H1 (cell line): Measurements from ENCODE around the gene ELFN1. TPM values are rescaled to one million over a fixed set of nuclear protein-coding genes. Genes with fewer than 3 reads are reported as not detected.

Experiments used
- CTCF ChIA-PET: fragments of 300-600 bp; sonication (Branson Sonifier 250); formaldehyde crosslinking; loops from one replicate; lab custom pipeline; 2021; ENCODE audit not compliant: partially characterized antibody; lab: Charles Lee
- POLR2A ChIA-PET: fragments of 300-600 bp; sonication (Branson Sonifier 250); formaldehyde crosslinking; loops from one replicate; lab custom pipeline; 2021; ENCODE audit warnings: inconsistent platforms; ENCODE audit not compliant: partially characterized antibody; lab: Charles Lee
- DNase-seq, 2 experiments: peaks; one replicate each; pipeline versions ENCODE4 v3.0.0 to v3.0.0-alpha.2; 2010 to 2022; ENCODE audit warnings: low spot score in 2 of 2, low read depth in 1 of 2, mixed read lengths in 1 of 2
- FAIRE-seq: peaks from 2 replicates; lab custom pipeline; 2011; peaks lifted over from hg19 to GRCh38; lab: Jason Lieb, UNC
- H2AFZ ChIP-seq: 2 replicates; pipeline ENCODE4 v1.8.1; 2012; ENCODE audit warnings: low read length, inconsistent platforms
- H2AK5ac ChIP-seq: 2 replicates; pipeline ENCODE4 v1.6.1; 2013; ENCODE audit warnings: low read depth, low read length
- H2BK120ac ChIP-seq: replicated peaks from 2 replicates; pipeline ENCODE3; 2013; ENCODE audit warnings: low read depth, low read length, inconsistent platforms
- H2BK12ac ChIP-seq: 2 replicates; pipeline ENCODE4 v1.6.1; 2013; ENCODE audit warnings: low read depth, low read length
- H2BK15ac ChIP-seq: 2 replicates; pipeline ENCODE4 v1.6.1; 2013; ENCODE audit warnings: low read length
- H2BK20ac ChIP-seq: 2 replicates; pipeline ENCODE4 v1.6.1; 2013; ENCODE audit warnings: low read length
- H2BK5ac ChIP-seq: 2 replicates; pipeline ENCODE4 v1.6.1; 2013; ENCODE audit warnings: low read depth, low read length
- H3K14ac ChIP-seq: 2 replicates; pipeline ENCODE4 v1.6.1; 2013; ENCODE audit warnings: inconsistent platforms; ENCODE audit not compliant: insufficient read length
- H3K18ac ChIP-seq: 2 replicates; pipeline ENCODE4 v1.6.1; 2013; ENCODE audit warnings: low read length; ENCODE audit errors: extremely low read depth
- H3K23ac ChIP-seq: 2 replicates; pipeline ENCODE4 v1.6.1; 2013; ENCODE audit warnings: inconsistent platforms; ENCODE audit not compliant: insufficient read length
- H3K23me2 ChIP-seq: 2 replicates; pipeline ENCODE4 v1.6.1; 2013; ENCODE audit warnings: low read depth, low read length
- H3K27ac ChIP-seq: 2 replicates; pipeline ENCODE4 v1.6.1; 2011; ENCODE audit warnings: low read depth, low read length, inconsistent platforms
- H3K27me3 ChIP-seq, 4 experiments: replicated peaks in 1 of 4; 1 replicate in 1 of 4; 2 replicates in 3 of 4; pipeline versions ENCODE4 v1.6.1 to v1.8.1; 2011 to 2013; ENCODE audit warnings: low read length in 3 of 4, mild to moderate bottlenecking in 3 of 4, inconsistent platforms in 2 of 4, mixed read lengths in 2 of 4, moderate library complexity in 1 of 4; ENCODE audit not compliant: control insufficient read depth in 3 of 4, insufficient read depth in 3 of 4; ENCODE audit errors: extremely low read depth in 1 of 4
- H3K36me3 ChIP-seq, 4 experiments: 2 replicates each; pipeline versions ENCODE4 v1.6.1 to v1.8.1; 2011 to 2013; ENCODE audit warnings: mild to moderate bottlenecking in 4 of 4, low read length in 3 of 4, moderate library complexity in 2 of 4, control low read depth in 1 of 4, inconsistent platforms in 1 of 4; ENCODE audit not compliant: insufficient read depth in 4 of 4, control insufficient read depth in 2 of 4
- H3K4ac ChIP-seq: replicated peaks from 2 replicates; pipeline ENCODE3; 2013; ENCODE audit warnings: low read length, low read depth, mixed read lengths, inconsistent platforms; ENCODE audit not compliant: insufficient read length
- H3K4me1 ChIP-seq, 4 experiments: replicated peaks in 1 of 4; 1 replicate in 1 of 4; 2 replicates in 3 of 4; pipeline versions ENCODE4 v1.6.1 to v1.8.1; 2011 to 2013; ENCODE audit warnings: low read length in 3 of 4, inconsistent platforms in 2 of 4, mixed read lengths in 1 of 4; ENCODE audit not compliant: insufficient read depth in 4 of 4, control insufficient read depth in 3 of 4
- H3K4me2 ChIP-seq, 2 experiments: 2 replicates each; pipeline versions ENCODE4 v1.6.1 to v1.8.1; 2011 to 2013; ENCODE audit warnings: low read depth in 2 of 2, low read length in 2 of 2, control low read depth in 1 of 2, inconsistent platforms in 1 of 2, mild to moderate bottlenecking in 1 of 2; ENCODE audit not compliant: insufficient read depth in 1 of 2
- H3K4me3 ChIP-seq, 4 experiments: fragments of 200-600, 300-600 bp in 1 of 4; sonication (generic), shearing (Covaris generic), sonication (Bioruptor Twin) in 1 of 4; 2 replicates each; pipeline versions ENCODE4 v1.5.1 to v1.8.1; 2011 to 2016; ENCODE audit warnings: low read length in 4 of 4, low read depth in 3 of 4, control low read depth in 2 of 4, inconsistent platforms in 2 of 4, mild to moderate bottlenecking in 2 of 4, mixed read lengths in 1 of 4, moderate library complexity in 1 of 4; ENCODE audit not compliant: insufficient read depth in 2 of 4; ENCODE audit errors: extremely low read depth in 1 of 4
- H3K56ac ChIP-seq: replicated peaks from 2 replicates; pipeline ENCODE3; 2013; ENCODE audit warnings: low read depth, mild to moderate bottlenecking, mixed read lengths, low read length, inconsistent platforms; ENCODE audit not compliant: insufficient read length
- H3K79me1 ChIP-seq: 2 replicates; pipeline ENCODE4 v1.6.1; 2013; ENCODE audit warnings: low read depth, low read length, control low read depth
- H3K79me2 ChIP-seq, 2 experiments: 2 replicates each; pipeline versions ENCODE4 v1.6.1 to v1.8.1; 2012 to 2013; ENCODE audit warnings: low read length in 2 of 2, mild to moderate bottlenecking in 2 of 2, inconsistent platforms in 1 of 2; ENCODE audit not compliant: insufficient read depth in 2 of 2, control insufficient read depth in 1 of 2
- H3K9ac ChIP-seq, 4 experiments: replicated peaks in 1 of 4; 1 replicate in 1 of 4; 2 replicates in 3 of 4; pipeline versions ENCODE4 v1.6.1 to v1.8.1; 2011 to 2013; ENCODE audit warnings: low read depth in 3 of 4, low read length in 3 of 4, control low read depth in 2 of 4, mild to moderate bottlenecking in 2 of 4, moderate library complexity in 2 of 4, inconsistent platforms in 1 of 4; ENCODE audit errors: extremely low read depth in 1 of 4
- H3K9me3 ChIP-seq, 2 experiments: 2 replicates each; pipeline versions ENCODE4 v1.6.1 to v1.8.1; 2012 to 2013; ENCODE audit warnings: mild to moderate bottlenecking in 2 of 2, moderate library complexity in 2 of 2, control low read depth in 1 of 2, inconsistent platforms in 1 of 2, low read depth in 1 of 2, low read length in 1 of 2, mixed read lengths in 1 of 2; ENCODE audit not compliant: insufficient read depth in 2 of 2
- H4K20me1 ChIP-seq, 2 experiments: replicated peaks in 1 of 2; 2 replicates each; pipeline versions ENCODE3 to v1.8.1; 2011 to 2013; ENCODE audit warnings: inconsistent platforms in 2 of 2, low read length in 2 of 2, mild to moderate bottlenecking in 1 of 2; ENCODE audit not compliant: insufficient read depth in 2 of 2, control insufficient read depth in 1 of 2
- H4K5ac ChIP-seq: 2 replicates; pipeline ENCODE4 v1.6.1; 2013; ENCODE audit warnings: low read length, low read depth, mixed read lengths, inconsistent platforms; ENCODE audit not compliant: insufficient read length
- H4K8ac ChIP-seq: 2 replicates; pipeline ENCODE4 v1.8.0; 2013; ENCODE audit warnings: mild to moderate bottlenecking, moderate library complexity, low read length, inconsistent platforms; ENCODE audit not compliant: insufficient read depth; ENCODE audit errors: extremely low read depth
- H4K91ac ChIP-seq: replicated peaks from 2 replicates; pipeline ENCODE3; 2013; ENCODE audit warnings: low read length, mixed read lengths, inconsistent platforms; ENCODE audit not compliant: insufficient read length
- ATF2 ChIP-seq: IDR thresholded peaks from 2 replicates; pipeline ENCODE4 v1.6.1; 2012; ENCODE audit warnings: low read length, inconsistent platforms
- CBX5 ChIP-seq: fragments of 300-800, 300-1000 bp; sonication (generic); IDR thresholded peaks from 2 replicates; pipeline ENCODE4 v1.7.1; 2016; ENCODE audit warnings: antibody characterized with exemption, low read length, low read depth
- CTCF ChIP-seq, 3 experiments: IDR thresholded peaks; 1 replicate in 2 of 3; 2 replicates in 1 of 3; pipeline versions ENCODE4 v1.5.1 to v1.6.1; 2011; ENCODE audit warnings: low read length in 3 of 3, mild to moderate bottlenecking in 3 of 3, inconsistent platforms in 2 of 3, low read depth in 1 of 3, moderate library complexity in 1 of 3; ENCODE audit not compliant: insufficient read depth in 1 of 3; ENCODE audit errors: control extremely low read depth in 1 of 3
- KDM4A ChIP-seq: IDR thresholded peaks from one replicate; pipeline ENCODE4 v1.7.1; 2012; ENCODE audit warnings: low read depth, mild to moderate bottlenecking, moderate library complexity, low read length, inconsistent platforms; ENCODE audit not compliant: severe bottlenecking
- POLR2AphosphoS5 ChIP-seq: IDR thresholded peaks from 2 replicates; pipeline ENCODE4 v1.6.1; 2011; ENCODE audit warnings: low read depth, low read length
- POU5F1 ChIP-seq: IDR thresholded peaks from 2 replicates; pipeline ENCODE4 v1.6.1; 2011; ENCODE audit warnings: low read depth, mild to moderate bottlenecking, low read length, moderate library complexity
- RAD21 ChIP-seq, 2 experiments: IDR thresholded peaks in 1 of 2; conservative IDR thresholded peaks in 1 of 2; 2 replicates each; pipeline ENCODE4 v1.6.1; 2011; ENCODE audit warnings: low read depth in 2 of 2, low read length in 2 of 2, improper control_type of control experiment in 1 of 2, inconsistent platforms in 1 of 2, mild to moderate bottlenecking in 1 of 2, moderate library complexity in 1 of 2
- YY1 ChIP-seq: IDR thresholded peaks from 2 replicates; pipeline ENCODE4 v1.6.1; 2011; ENCODE audit warnings: low read depth, mild to moderate bottlenecking, low read length
- WGBS, 2 experiments: shearing (Covaris generic) in 1 of 2; methylation state at CpG; one replicate each; pipeline versions ENCODE4 v1.1.6 to v1.1.7; 2013 to 2015; ENCODE audit warnings: low lambda C conversion rate in 2 of 2, mixed read lengths in 2 of 2, inconsistent platforms in 1 of 2, low coverage in 1 of 2, missing lambda C conversion rate in 1 of 2; ENCODE audit not compliant: insufficient replicate concordance in 2 of 2, insufficient coverage in 1 of 2, insufficient read length in 1 of 2; ENCODE audit errors: extremely low coverage in 1 of 2, missing lambda C conversion rate in 1 of 2; 5-methylcytosine and 5-hydroxymethylcytosine counted together
- polyA plus RNA-seq, 7 experiments: library from polyadenylated mRNA; depleted of rRNA in 3 of 7; stranded (reverse) in 5 of 7; unstranded in 2 of 7; fragments of >200 nt in 5 of 7; fragments of 200-250 nt in 2 of 7; gene quantifications; 1 replicate in 5 of 7; 2 replicates in 1 of 7; 4 replicates in 1 of 7; pipeline versions ENCODE4 v1.2.1 to v1.2.3, GENCODE V29; 2011 to 2013; ENCODE audit warnings: missing spikeins in 2 of 7, mixed read lengths in 2 of 7
- total RNA-seq: library from RNA; stranded (reverse); fragmentation: NEBNext Ultra II Directional; extraction: Animal tissue kit (Norgen Biotek cat#: 25700); gene quantifications from 2 replicates; pipeline ENCODE4 v1.2.1, GENCODE V29; 2021

ELFN1 gene
- total and polyA plus RNA-seq, 2 of the 8 experiments (the other 6 are each of a cell fraction or from before 2014, with no cell fraction given), result 2.0 to 4.5 TPM

- H2BK120ac ChIP-seq, result no peak overlapping the region
- H2AK5ac ChIP-seq, result no peak overlapping the region
- H4K5ac ChIP-seq, result no peak overlapping the region
- no peak overlapping the region for H3K9ac ChIP-seq
- DNase-seq (no peak), FAIRE-seq (no peak)
- ChIA-PET CTCF (interaction anchor here (0.7 to 3.0 kb wide), 21 partner anchors 9 to 463 kb away, joined by 3 to 21 read pairs (median 4); no protein-coding TSS in a partner anchor), POLR2A (no interaction called here)
- H4K8ac ChIP-seq, result no peak overlapping the region
- no peak overlapping the region for H2BK5ac ChIP-seq
- no peak overlapping the region for H3K27ac ChIP-seq
- H3K79me2 ChIP-seq, result no peaks in the 10 kb centered on the region
- H3K36me3 ChIP-seq, result no peaks in the 10 kb centered on the region
- no peaks in the 10 kb centered on the region for H3K23me2 ChIP-seq
- peaks cover 0 to 22% (median 17%) of the 10 kb centered on the region in 4 experiments; a peak in 6 of 7 replicates for H3K4me1 ChIP-seq
- TF ChIP-seq CBX5 (no peak), KDM4A (no peak), YY1 (no peak), RAD21 (IDR thresholded peaks at IDR 0.05 in 1 of 2, conservative IDR thresholded peaks at IDR 0.05 in 1 of 2; ENCODE audit: low read depth in 2 of 2, low read length in 2 of 2) (peak in 1 of 2 experiments; percentile 39; a peak in 1 of 4 replicates), CTCF (IDR thresholded peaks at IDR 0.05; ENCODE audit: control extremely low read depth in 1 of 3, insufficient read depth in 1 of 3, low read depth in 1 of 3, low read length in 3 of 3) (peak in 1 of 3 experiments; percentile 36; a peak in 2 of 4 replicates), POLR2AphosphoS5 (no peak), ATF2 (no peak), POU5F1 (no peak)
- no peak overlapping the region for H3K4ac ChIP-seq
- peaks cover 10 to 11% of the 10 kb centered on the region in 2 experiments for H3K9me3 ChIP-seq
- WGBS, 2 experiments, result 89% methylated on average over 4 of the region's 4 CpGs; no CpG with 5 or more reads in 1 of the 2 experiments
- H2BK12ac ChIP-seq, result no peak overlapping the region
- no peak overlapping the region for H3K56ac ChIP-seq
- H3K4me2 ChIP-seq, result no peak overlapping the region
- H3K4me3 ChIP-seq, result no peak overlapping the region
- no peak overlapping the region for H4K91ac ChIP-seq
- no peak overlapping the region for H2BK15ac ChIP-seq
- no peak overlapping the region for H2BK20ac ChIP-seq
- no peaks in the 10 kb centered on the region for H3K79me1 ChIP-seq
- H3K23ac ChIP-seq, result no peak overlapping the region
- H3K18ac ChIP-seq, result no peak overlapping the region
- H3K27me3 ChIP-seq, result no peaks in the 10 kb centered on the region; a peak in 2 of 7 replicates
- no peaks in the 10 kb centered on the region for H4K20me1 ChIP-seq
- no peak overlapping the region for H2AFZ ChIP-seq
- H3K14ac ChIP-seq, result no peak overlapping the region
These were observed 39.8 kb downstream of the ELFN1 start for GRCh38 chr7:1709900-1710299.
